HCT116 (cell line): ENCODE data around the gene SDC3. TPM values are rescaled to one million over a fixed set of nuclear protein-coding genes. Genes with fewer than 3 reads are reported as not detected.

Source experiments
- ATAC-seq: fragments of 200-7000 bp; cut with Tn5 transposase; 2 replicates; pipeline ENCODE4 v1.9.1; 2020; ENCODE audit warnings: mild to moderate bottlenecking, moderate library complexity
- BruUV-seq: library from RNA; stranded (reverse); fragments of 400-500 nt; replicated peaks from 2 replicates; lab custom pipeline; 2021; lab: Mats Ljungman, UMichigan
- CTCF ChIA-PET: fragments of 300-600 bp; sonication (Branson Sonifier 250); formaldehyde crosslinking; loops from one replicate; lab custom pipeline; 2021; ENCODE audit warnings: antibody characterized with exemption; lab: Charles Lee
- POLR2A ChIA-PET: fragments of 300-600, 350-600 bp; sonication (Branson Sonifier 250); formaldehyde crosslinking; loops from one replicate; lab custom pipeline; 2021; ENCODE audit warnings: antibody characterized with exemption; lab: Charles Lee
- RAD21 ChIA-PET, 2 experiments: fragments of 300-600 bp; sonication (Branson Sonifier 250); formaldehyde crosslinking; loops; one replicate each; lab custom pipeline; 2023; ENCODE audit warnings: low total read pairs in 2 of 2; ENCODE audit not compliant: uncharacterized antibody in 2 of 2, unreplicated experiment in 2 of 2, low non-redundant PET in 1 of 2; lab: Charles Lee
- DNase-seq: peaks from one replicate; pipeline ENCODE4 v3.0.0-alpha.2; 2010; ENCODE audit warnings: low read depth, low spot score
- H2AFZ ChIP-seq: fragments of 200-600 bp; shearing (Covaris generic), sonication (generic); 2 replicates; pipeline ENCODE4 v1.6.1; 2017; ENCODE audit warnings: low read depth, mixed run types, mixed read lengths, antibody characterized with exemption, low read length; ENCODE audit not compliant: poor library complexity, severe bottlenecking
- H3K27ac ChIP-seq: 2 replicates; pipeline ENCODE4 v1.5.1; 2012; ENCODE audit warnings: low read depth, low read length
- H3K27me3 ChIP-seq: fragments of 200-600 bp; sonication (generic); 2 replicates; pipeline ENCODE4 v1.6.1; 2016; ENCODE audit warnings: mixed run types, low read length, mixed read lengths; ENCODE audit not compliant: insufficient read depth
- H3K36me3 ChIP-seq, 2 experiments: fragments of 200-500 bp in 1 of 2; fragments of 200-600 bp in 1 of 2; sonication (Bioruptor generic) in 1 of 2; sonication (generic) in 1 of 2; 2 replicates each; pipeline versions ENCODE4 v1.5.1 to v1.6.1; 2014 to 2016; ENCODE audit warnings: low read length in 2 of 2, inconsistent platforms in 1 of 2, mixed read lengths in 1 of 2, mixed run types in 1 of 2; ENCODE audit not compliant: insufficient read depth in 2 of 2, control insufficient read depth in 1 of 2
- H3K4me1 ChIP-seq, 2 experiments: fragments of 200-600 bp in 1 of 2; sonication (generic) in 1 of 2; 2 replicates each; pipeline versions ENCODE4 v1.5.1 to v1.6.1; 2012 to 2017; ENCODE audit warnings: low read length in 2 of 2, inconsistent platforms in 1 of 2, mild to moderate bottlenecking in 1 of 2, mixed read lengths in 1 of 2, mixed run types in 1 of 2, moderate library complexity in 1 of 2; ENCODE audit not compliant: insufficient read depth in 2 of 2, control insufficient read depth in 1 of 2
- H3K4me2 ChIP-seq: fragments of 200-600 bp; sonication (generic); 2 replicates; pipeline ENCODE4 v1.6.1; 2017; ENCODE audit warnings: mixed run types, low read length, mixed read lengths
- H3K4me3 ChIP-seq, 2 experiments: fragments of 200-600 bp in 1 of 2; sonication (generic) in 1 of 2; replicated peaks in 1 of 2; 2 replicates each; pipeline ENCODE4 v1.5.1; 2011 to 2016; ENCODE audit warnings: low read length in 2 of 2, control low read depth in 1 of 2, low read depth in 1 of 2, mild to moderate bottlenecking in 1 of 2, mixed read lengths in 1 of 2, mixed run types in 1 of 2
- H3K79me2 ChIP-seq: fragments of 200-600 bp; sonication (generic); 2 replicates; pipeline ENCODE4 v1.6.1; 2017; ENCODE audit warnings: mild to moderate bottlenecking, mixed run types, low read length, moderate library complexity, mixed read lengths; ENCODE audit not compliant: insufficient read depth
- H3K9ac ChIP-seq: fragments of 200-600 bp; sonication (generic); 2 replicates; pipeline ENCODE4 v1.6.1; 2016; ENCODE audit warnings: low read length, mixed read lengths
- H3K9me2 ChIP-seq: fragments of 200-600 bp; sonication (generic), shearing (Covaris generic); 2 replicates; pipeline ENCODE4 v1.6.1; 2017; ENCODE audit warnings: mixed run types, mild to moderate bottlenecking, moderate library complexity; ENCODE audit not compliant: insufficient read depth
- H3K9me3 ChIP-seq, 2 experiments: fragments of 200-500 bp in 1 of 2; fragments of 200-600 bp in 1 of 2; sonication (Bioruptor generic) in 1 of 2; sonication (generic) in 1 of 2; 2 replicates each; pipeline ENCODE4 v1.6.1; 2014 to 2017; ENCODE audit warnings: low read length in 2 of 2, mixed read lengths in 2 of 2, inconsistent platforms in 1 of 2, low read depth in 1 of 2, mild to moderate bottlenecking in 1 of 2, mixed run types in 1 of 2, moderate library complexity in 1 of 2; ENCODE audit not compliant: control insufficient read depth in 1 of 2, insufficient read depth in 1 of 2
- H4K20me1 ChIP-seq: fragments of 200-600 bp; sonication (generic), shearing (Covaris generic); 2 replicates; pipeline ENCODE4 v1.6.1; 2017; ENCODE audit warnings: mixed run types, mild to moderate bottlenecking, moderate library complexity; ENCODE audit not compliant: insufficient read depth
- ATF3 ChIP-seq: IDR thresholded peaks from 2 replicates; pipeline ENCODE4 v1.6.1; 2012
- CEBPB ChIP-seq: IDR thresholded peaks from 2 replicates; pipeline ENCODE4 v1.6.1; 2012; ENCODE audit warnings: low read depth
- ELF1 ChIP-seq: IDR thresholded peaks from 2 replicates; pipeline ENCODE4 v1.6.1; 2012; ENCODE audit warnings: low read depth, borderline replicate concordance
- EZH2phosphoT487 ChIP-seq: fragments of 200-600 bp; IDR thresholded peaks from 2 replicates; pipeline ENCODE4 v1.6.1; 2018; ENCODE audit warnings: antibody characterized with exemption, borderline replicate concordance
- MAX ChIP-seq: IDR thresholded peaks from 2 replicates; pipeline ENCODE4 v1.6.1; 2012
- POLR2A ChIP-seq: IDR thresholded peaks from 2 replicates; pipeline ENCODE4 v1.7.0; 2011; ENCODE audit warnings: borderline replicate concordance; ENCODE audit not compliant: insufficient read depth, insufficient read length; ENCODE audit errors: extremely low read depth
- REST ChIP-seq: IDR thresholded peaks from 2 replicates; pipeline ENCODE4 v1.6.1; 2012; ENCODE audit warnings: low read depth
- SIN3A ChIP-seq: IDR thresholded peaks from 2 replicates; pipeline ENCODE4 v1.6.1; 2012; ENCODE audit warnings: low read depth
- SRF ChIP-seq: IDR thresholded peaks from 2 replicates; pipeline ENCODE4 v1.6.1; 2012; ENCODE audit warnings: low read depth
- TCF7L2 ChIP-seq: IDR thresholded peaks from 2 replicates; pipeline ENCODE4 v1.7.0; 2011; ENCODE audit warnings: borderline replicate concordance, inconsistent platforms; ENCODE audit not compliant: insufficient read depth, insufficient read length; ENCODE audit errors: extremely low read depth
- YY1 ChIP-seq: IDR thresholded peaks from 2 replicates; pipeline ENCODE4 v1.6.1; 2011; ENCODE audit warnings: low read length, low read depth, moderate library complexity, mild to moderate bottlenecking; ENCODE audit not compliant: insufficient replicate concordance; ENCODE audit errors: extremely low read depth
- ZBTB33 ChIP-seq: IDR thresholded peaks from 2 replicates; pipeline ENCODE4 v1.6.1; 2011; ENCODE audit warnings: mild to moderate bottlenecking, low read length, moderate library complexity; ENCODE audit not compliant: insufficient replicate concordance; ENCODE audit errors: extremely low read depth
- ZFX ChIP-seq: fragments of 450-650 bp; IDR thresholded peaks from 2 replicates; pipeline ENCODE4 v1.6.1; 2017
- ZNF274 ChIP-seq: fragments of 200-500 bp; sonication (Bioruptor generic); IDR thresholded peaks from 2 replicates; pipeline ENCODE4 v1.6.1; 2014; ENCODE audit warnings: mild to moderate bottlenecking, low read depth, low read length, inconsistent platforms
- intact Hi-C: fragments of 100-400 bp; cut with micrococcal nuclease; formaldehyde crosslinking; loops from 2 replicates; pipeline ENCODE4 v1.10.0; 2022
- total RNA-seq: library from RNA; stranded (reverse); gene quantifications from one replicate; pipeline ENCODE4 v1.2.1, GENCODE V29; 2021; ENCODE audit not compliant: unreplicated experiment

Gene SDC3
- total RNA-seq, 1 experiment from 2014 or later = 40.1 TPM

- Histone ChIP-seq H3K9me2 (no peaks in the 10 kb centered on the region), H3K4me3 (no peak overlapping the region), H3K27ac (no peak overlapping the region), H2AFZ (no peak overlapping the region), H3K4me1 (peaks cover 0 to 13% of the 10 kb centered on the region in 2 experiments; a peak in 1 of 4 replicates), H3K36me3 (no peaks in the 10 kb centered on the region), H3K9ac (no peak overlapping the region), H3K27me3 (no peaks in the 10 kb centered on the region), H3K79me2 (no peaks in the 10 kb centered on the region), H3K9me3 (no peaks in the 10 kb centered on the region), H3K4me2 (no peak overlapping the region), H4K20me1 (no peaks in the 10 kb centered on the region)
- POLR2A ChIA-PET = no interaction called here
- TF ChIP-seq EZH2phosphoT487 = no peak
- TF ChIP-seq ZBTB33 = no peak
- no peak for TF ChIP-seq MAX
- no peak for TF ChIP-seq CEBPB
- no peak for TF ChIP-seq YY1
- no peak for TF ChIP-seq TCF7L2
- TF ChIP-seq REST = no peak
- TF ChIP-seq SRF = no peak
- no peak for TF ChIP-seq POLR2A
- no peak for TF ChIP-seq SIN3A
- TF ChIP-seq ZFX = no peak
- TF ChIP-seq ZNF274 = no peak
- no peak for TF ChIP-seq ATF3
- TF ChIP-seq ELF1 = no peak
- RAD21 ChIA-PET = no interaction called here
- ATAC-seq (no peak), DNase-seq (no peak)
- CTCF ChIA-PET = no interaction called here
- no TSS peak for BruUV-seq
- intact Hi-C loops = no loop called here
These were observed 11.7 kb downstream of the SDC3 start for GRCh38 chr1:30896905-30897304.
